DND-41 (cell line): ENCODE results near the gene FIBCD1.

Experiments
- ATAC-seq: fragments of 200-7000 bp; cut with Tn5 transposase; 3 replicates; pipeline ENCODE4 v1.9.1; 2021; ENCODE audit warnings: low read depth; ENCODE audit not compliant: insufficient read depth
- DNase-seq: peaks from one replicate; pipeline ENCODE4 v3.0.0-alpha.2; 2020
- H2AFZ ChIP-seq: 2 replicates; pipeline ENCODE4 v1.6.0; 2012; ENCODE audit warnings: low read depth, low read length
- H3K27ac ChIP-seq: 2 replicates; pipeline ENCODE4 v1.5.1; 2012; ENCODE audit warnings: low read length, inconsistent platforms
- H3K27me3 ChIP-seq: fragments of 200-600 bp; sonication (generic); 2 replicates; pipeline ENCODE4 v1.6.0; 2012; ENCODE audit warnings: low read length, mild to moderate bottlenecking, inconsistent platforms; ENCODE audit not compliant: insufficient read depth, poor library complexity
- H3K36me3 ChIP-seq: 2 replicates; pipeline ENCODE4 v1.5.1; 2012; ENCODE audit warnings: low read length, inconsistent platforms; ENCODE audit not compliant: insufficient read depth
- H3K4me1 ChIP-seq: 2 replicates; pipeline ENCODE4 v1.5.1; 2012; ENCODE audit warnings: mild to moderate bottlenecking, low read length; ENCODE audit not compliant: insufficient read depth
- H3K4me2 ChIP-seq: 2 replicates; pipeline ENCODE4 v1.6.0; 2012; ENCODE audit warnings: mild to moderate bottlenecking, moderate library complexity, low read length, inconsistent platforms; ENCODE audit not compliant: insufficient read depth
- H3K4me3 ChIP-seq, 2 experiments: fragments of 200-600 bp in 1 of 2; shearing (Covaris generic) in 1 of 2; 2 replicates each; pipeline ENCODE4 v1.5.1; 2012 to 2016; ENCODE audit warnings: inconsistent platforms in 2 of 2, low read length in 2 of 2, mild to moderate bottlenecking in 2 of 2, low read depth in 1 of 2, moderate library complexity in 1 of 2
- H3K79me2 ChIP-seq: 2 replicates; pipeline ENCODE4 v1.6.0; 2012; ENCODE audit warnings: low read length, inconsistent platforms; ENCODE audit not compliant: insufficient read depth
- H3K9ac ChIP-seq: 2 replicates; pipeline ENCODE4 v1.6.0; 2012; ENCODE audit warnings: low read depth, mild to moderate bottlenecking, inconsistent platforms, low read length, moderate library complexity
- H3K9me3 ChIP-seq: 2 replicates; pipeline ENCODE4 v1.5.1; 2012; ENCODE audit warnings: low read length, moderate library complexity, mild to moderate bottlenecking, inconsistent platforms; ENCODE audit not compliant: insufficient read depth, severe bottlenecking
- H4K20me1 ChIP-seq: 2 replicates; pipeline ENCODE4 v1.6.0; 2012; ENCODE audit warnings: low read length; ENCODE audit not compliant: insufficient read depth
- CTCF ChIP-seq: IDR thresholded peaks from 2 replicates; pipeline ENCODE4 v1.5.1; 2012; ENCODE audit warnings: borderline replicate concordance, low read length, moderate library complexity, mild to moderate bottlenecking; ENCODE audit not compliant: poor library complexity, severe bottlenecking; ENCODE audit errors: extremely low read depth
- EZH2 ChIP-seq: IDR thresholded peaks from 3 replicates; pipeline ENCODE4 v1.6.1; 2012; ENCODE audit warnings: borderline replicate concordance, low read depth, mild to moderate bottlenecking, moderate library complexity, low read length, inconsistent platforms; ENCODE audit not compliant: severe bottlenecking

Gene FIBCD1

GRCh38 chr9:130987054-130987453, 48.0 kb upstream of the FIBCD1 start:
- no peaks in the 10 kb centered on the region for H3K36me3 ChIP-seq
- no peaks in the 10 kb centered on the region for H3K27me3 ChIP-seq
- H3K9me3 ChIP-seq = no peaks in the 10 kb centered on the region
- H3K27ac ChIP-seq = no peak overlapping the region
- no peak overlapping the region for H2AFZ ChIP-seq
- H4K20me1 ChIP-seq = no peaks in the 10 kb centered on the region
- no peak for DNase-seq
- no peak overlapping the region for H3K4me3 ChIP-seq
- TF ChIP-seq CTCF = no peak
- no peaks in the 10 kb centered on the region for H3K79me2 ChIP-seq
- H3K4me2 ChIP-seq = no peak overlapping the region
- no peak for ATAC-seq
- no peaks in the 10 kb centered on the region for H3K4me1 ChIP-seq
- H3K9ac ChIP-seq = no peak overlapping the region

DNA sequence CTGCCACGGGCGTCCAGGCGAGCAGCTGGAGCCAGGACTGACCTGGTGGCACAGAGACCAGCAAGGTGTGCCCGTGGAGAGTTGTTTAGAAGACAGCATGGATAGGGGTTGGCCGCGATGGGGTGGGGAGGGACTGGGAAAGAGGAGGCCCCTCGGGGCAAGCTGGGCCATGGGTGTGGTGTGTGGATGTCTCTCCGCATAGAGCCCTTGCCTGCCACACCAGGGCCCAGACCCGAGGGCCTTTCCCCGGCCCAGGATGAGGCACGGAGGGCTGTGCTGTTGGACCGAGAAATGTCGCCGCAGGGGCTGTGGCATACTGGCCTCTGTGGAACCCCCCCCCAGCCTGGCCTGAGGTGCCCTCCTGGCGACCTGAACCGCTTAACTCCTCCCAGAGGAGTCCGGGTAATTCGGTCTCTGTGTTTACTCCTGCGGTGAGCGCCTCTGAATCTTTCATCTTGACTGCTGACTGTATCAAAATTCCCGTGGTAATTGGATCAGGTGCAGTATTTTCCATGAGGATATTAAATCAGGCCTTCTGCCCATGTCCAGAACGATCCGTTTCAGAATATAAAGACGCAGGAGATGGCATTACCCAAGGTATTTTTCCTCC, 47.4 kb upstream of the FIBCD1 start:
- H2AFZ ChIP-seq = no peak overlapping the region
- no peak for DNase-seq

GRCh38 chr9:130985606-130986162, 46.6 kb upstream of the FIBCD1 start:
- no peaks in the 10 kb centered on the region for H3K4me1 ChIP-seq
- no peak overlapping the region for H3K4me2 ChIP-seq
- no peaks in the 10 kb centered on the region for H3K27me3 ChIP-seq

More for the DNA sequence above, 47.4 kb upstream of the FIBCD1 start:
- H3K27ac ChIP-seq = no peak overlapping the region
- no peaks in the 10 kb centered on the region for H3K27me3 ChIP-seq
- TF ChIP-seq CTCF = no peak
- no peak for TF ChIP-seq EZH2
- H3K4me2 ChIP-seq = no peak overlapping the region
- ATAC-seq = no peak
- H3K79me2 ChIP-seq = no peaks in the 10 kb centered on the region
- H3K36me3 ChIP-seq = no peaks in the 10 kb centered on the region
- no peaks in the 10 kb centered on the region for H3K4me1 ChIP-seq
- no peak overlapping the region for H3K4me3 ChIP-seq
- H3K9ac ChIP-seq = no peak overlapping the region
- H4K20me1 ChIP-seq = no peaks in the 10 kb centered on the region
- H3K9me3 ChIP-seq = no peaks in the 10 kb centered on the region

More at GRCh38 chr9:130985606-130986162, 46.6 kb upstream of the FIBCD1 start:
- Histone ChIP-seq H4K20me1 (no peaks in the 10 kb centered on the region), H3K79me2 (no peaks in the 10 kb centered on the region), H3K4me3 (no peak overlapping the region), H3K36me3 (no peaks in the 10 kb centered on the region), H2AFZ (no peak overlapping the region), H3K9ac (no peak overlapping the region), H3K27ac (no peak overlapping the region), H3K9me3 (no peaks in the 10 kb centered on the region)
- ATAC-seq (no peak), DNase-seq (no peak)
- TF ChIP-seq EZH2 = no peak
- no peak for TF ChIP-seq CTCF
